Natural killer cell treated with Interleukin-12 subunit alpha and Interleukin-12 subunit beta and Interleukin-15 and Interleukin-18, amount 100 ng/mL, for 72 hours (primary cell): Measurements from ENCODE around the gene ATP2A1. TPM values are rescaled to one million over a fixed set of nuclear protein-coding genes. Genes with fewer than 3 reads are reported as not detected.
"Not testable (repeated sequence)": the region's sequence is repeated elsewhere in the genome, so short reads cannot be mapped to it uniquely, and the experiment has no call there.

Experiments
- ATAC-seq, 2 donors: fragments of 150-1000 bp; cut with Tn5 transposase in 1 of 2; sonication (Bioruptor Pico), chemical (Tn5 transposase) in 1 of 2; 2 replicates each; pipeline ENCODE4 v1.10.0; 2021
- DNase-seq: peaks from one replicate; pipeline ENCODE4 v3.0.0; 2022; ENCODE audit warnings: low spot score
- H3K27ac Mint-ChIP-seq, 2 donors: 1 replicate in 1 of 2; 2 replicates in 1 of 2; pipeline ENCODE4 v1.8.0; 2022; ENCODE audit warnings: mixed read lengths in 2 of 2, mild to moderate bottlenecking in 1 of 2, moderate library complexity in 1 of 2
- H3K27me3 Mint-ChIP-seq, 2 donors: 1 replicate in 1 of 2; 2 replicates in 1 of 2; pipeline ENCODE4 v1.8.0; 2022; ENCODE audit warnings: mixed read lengths in 2 of 2
- H3K36me3 Mint-ChIP-seq: one replicate; pipeline ENCODE4 v1.8.0; 2022; ENCODE audit warnings: mixed read lengths
- H3K4me1 Mint-ChIP-seq, 2 donors: 1 replicate in 1 of 2; 2 replicates in 1 of 2; pipeline ENCODE4 v1.8.0; 2022; ENCODE audit warnings: low read depth in 2 of 2, mixed read lengths in 2 of 2, mild to moderate bottlenecking in 1 of 2
- H3K4me3 Mint-ChIP-seq: one replicate; pipeline ENCODE4 v1.8.0; 2022; ENCODE audit warnings: mixed read lengths
- H3K9me3 Mint-ChIP-seq: 2 replicates; pipeline ENCODE4 v1.8.0; 2022; ENCODE audit warnings: mixed read lengths
- total RNA-seq, 2 donors: library from RNA; stranded (reverse); gene quantifications; one replicate each; pipeline ENCODE4 v1.2.3, GENCODE V29; 2022

ATP2A1 gene
- total RNA-seq, 2 donors from 2014 or later = 1.4 to 5.0 TPM

DNA sequence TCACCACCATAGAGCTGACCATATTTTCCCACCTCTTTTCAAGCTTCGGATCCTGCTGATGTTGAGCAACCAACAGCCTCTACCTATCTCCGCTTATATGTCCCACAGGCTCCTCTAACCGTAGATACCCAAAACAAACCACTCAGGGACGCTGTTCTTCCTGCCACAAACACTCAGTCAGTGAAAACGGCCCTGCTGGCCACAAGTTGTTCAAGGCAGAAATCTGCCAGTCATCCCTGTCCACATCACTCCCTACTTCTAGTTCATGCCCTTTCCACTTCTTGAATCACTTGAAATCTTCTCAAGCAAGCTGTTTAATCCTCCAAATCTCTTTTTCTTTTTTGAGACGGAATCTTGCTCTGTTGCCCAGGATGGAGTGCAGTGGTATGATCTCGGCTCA is 38.8 kb downstream of the ATP2A1 start:
- no peaks in the 10 kb centered on the region for H3K9me3 Mint-ChIP-seq
- no peak overlapping the region for H3K4me3 Mint-ChIP-seq
- peaks cover 19% of the 10 kb centered on the region for H3K36me3 Mint-ChIP-seq
- H3K4me1 Mint-ChIP-seq = peaks cover 4 to 5% of the 10 kb centered on the region in 2 donors
- H3K27ac Mint-ChIP-seq = no peak overlapping the region
- ATAC-seq (no peak), DNase-seq (no peak)
- H3K27me3 Mint-ChIP-seq = no peaks in the 10 kb centered on the region

DNA sequence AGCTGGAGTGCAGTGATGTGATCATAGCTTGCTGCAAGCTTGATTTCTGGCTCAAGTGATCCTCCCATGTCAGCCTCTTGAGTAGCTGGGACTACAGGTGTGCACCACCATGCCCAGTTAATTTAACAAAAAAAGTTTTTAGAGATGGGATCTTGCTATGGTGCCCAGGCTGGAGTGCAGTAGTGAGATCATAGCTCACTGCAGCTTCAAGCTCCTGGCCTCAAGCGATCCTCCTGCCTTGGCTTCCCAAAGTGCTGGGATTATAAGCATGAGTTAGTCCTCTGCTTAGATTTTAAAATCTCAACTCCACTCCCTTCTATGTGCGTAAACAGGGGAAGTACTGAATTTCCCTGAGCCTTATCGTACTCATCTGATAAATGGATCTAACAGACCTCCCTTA is 40.4 kb downstream of the ATP2A1 start:
- Mint-ChIP-seq H3K4me1 (peaks cover 8 to 10% of the 10 kb centered on the region in 2 donors), H3K4me3 (no peak overlapping the region), H3K36me3 (peaks cover 19% of the 10 kb centered on the region), H3K27me3 (no peaks in the 10 kb centered on the region), H3K27ac (no peak overlapping the region), H3K9me3 (no peaks in the 10 kb centered on the region)
- DNase-seq (no peak), ATAC-seq (no peak)

DNA sequence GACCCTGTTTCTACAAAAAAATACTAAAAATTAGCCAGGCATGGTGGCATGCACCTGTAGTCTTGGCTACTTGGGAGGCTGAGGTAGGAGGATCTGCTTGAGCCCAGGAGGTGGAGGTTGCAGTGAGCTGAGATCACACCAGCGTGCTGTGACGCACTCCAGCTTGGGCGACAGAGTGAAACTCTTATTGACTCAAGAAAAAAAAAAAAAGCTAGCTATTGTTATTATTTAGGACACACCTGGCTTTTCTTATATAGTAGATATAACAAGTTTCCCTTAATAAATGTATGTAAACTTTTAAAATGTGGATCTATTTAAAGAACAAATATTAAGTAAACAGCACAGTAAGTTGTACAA is 44.9 kb downstream of the ATP2A1 start:
- Mint-ChIP-seq H3K4me3 (peak overlapping the region; percentile 93), H3K9me3 (no peaks in the 10 kb centered on the region), H3K36me3 (peaks cover 5% of the 10 kb centered on the region)

DNA sequence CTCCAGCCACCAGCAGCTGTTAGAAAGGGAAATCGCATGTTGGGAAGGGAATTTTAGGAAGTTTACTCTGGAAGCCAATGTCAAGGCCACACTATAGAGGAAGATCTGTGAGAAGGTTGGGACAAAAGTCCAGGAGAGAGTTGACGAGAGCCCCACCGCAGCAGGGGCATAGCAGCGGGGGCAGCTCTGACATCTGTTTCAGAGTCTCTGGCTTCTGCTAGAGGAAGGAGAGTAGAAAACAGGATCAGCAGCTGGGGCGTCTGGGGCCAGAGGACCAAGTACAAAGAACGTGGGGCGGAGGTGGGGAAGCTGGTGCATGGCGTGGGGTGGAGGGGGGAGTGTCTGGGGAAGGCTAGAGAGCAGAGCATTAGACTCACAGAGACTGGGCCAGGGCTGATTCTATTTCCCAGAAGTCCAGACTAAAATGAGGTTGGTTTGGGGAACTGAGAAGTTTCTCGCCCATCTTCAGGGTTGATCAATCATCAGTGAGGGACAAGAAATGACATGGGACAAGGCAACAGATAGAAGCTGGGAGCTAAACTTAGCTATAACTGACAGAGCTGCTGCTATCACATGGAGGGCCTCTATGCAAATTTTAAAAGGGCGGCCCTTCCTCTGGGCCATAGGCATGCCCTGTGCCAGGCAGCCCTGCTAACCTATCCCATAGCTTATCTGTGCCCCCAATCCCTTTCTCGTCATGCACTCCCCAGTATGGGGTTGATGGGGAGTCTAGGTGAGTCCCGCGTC is 45.5 kb downstream of the ATP2A1 start:
- H3K9me3 Mint-ChIP-seq = no peaks in the 10 kb centered on the region
- H3K27me3 Mint-ChIP-seq = no peaks in the 10 kb centered on the region
- H3K4me1 Mint-ChIP-seq = peaks cover 29 to 32% of the 10 kb centered on the region in 2 donors
- peak overlapping the region; percentile 93 for H3K4me3 Mint-ChIP-seq
- peak overlapping the region; percentile 98 for H3K27ac Mint-ChIP-seq
- ATAC-seq = no peak
- peaks cover 5% of the 10 kb centered on the region for H3K36me3 Mint-ChIP-seq
- DNase-seq = no peak

More for the DNA sequence above, 44.9 kb downstream of the ATP2A1 start:
- no peak for DNase-seq
- ATAC-seq = no peak
- peaks cover 29 to 32% of the 10 kb centered on the region in 2 donors for H3K4me1 Mint-ChIP-seq
- H3K27me3 Mint-ChIP-seq = no peaks in the 10 kb centered on the region
- H3K27ac Mint-ChIP-seq = peak overlapping the region; percentile 98

DNA sequence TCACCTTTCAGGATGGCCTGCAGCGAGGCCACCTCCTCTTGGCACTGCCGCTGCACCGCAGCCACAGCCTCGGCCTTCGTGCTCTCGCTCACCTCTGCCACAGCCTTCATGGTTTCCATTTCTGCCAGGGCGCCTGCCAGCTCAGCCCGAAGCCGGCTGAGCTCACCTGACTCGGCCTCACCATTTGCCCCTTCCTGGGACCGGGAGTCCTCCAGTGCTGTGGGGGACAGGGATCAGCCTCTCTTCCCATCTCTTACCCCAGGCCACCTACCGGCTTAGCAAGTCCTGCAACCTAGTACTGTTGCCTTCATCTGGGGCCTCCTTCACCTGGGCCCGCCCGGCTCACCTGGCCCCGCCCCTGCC is 46.1 kb downstream of the ATP2A1 start:
- no peaks in the 10 kb centered on the region for H3K27me3 Mint-ChIP-seq
- no peaks in the 10 kb centered on the region for H3K9me3 Mint-ChIP-seq
- ATAC-seq = no peak
- peaks cover 5% of the 10 kb centered on the region for H3K36me3 Mint-ChIP-seq
- H3K4me1 Mint-ChIP-seq = peaks cover 29 to 32% of the 10 kb centered on the region in 2 donors
- H3K27ac Mint-ChIP-seq = peak overlapping the region; percentile 98
- DNase-seq = no peak
- peak overlapping the region; percentile 93 for H3K4me3 Mint-ChIP-seq

DNA sequence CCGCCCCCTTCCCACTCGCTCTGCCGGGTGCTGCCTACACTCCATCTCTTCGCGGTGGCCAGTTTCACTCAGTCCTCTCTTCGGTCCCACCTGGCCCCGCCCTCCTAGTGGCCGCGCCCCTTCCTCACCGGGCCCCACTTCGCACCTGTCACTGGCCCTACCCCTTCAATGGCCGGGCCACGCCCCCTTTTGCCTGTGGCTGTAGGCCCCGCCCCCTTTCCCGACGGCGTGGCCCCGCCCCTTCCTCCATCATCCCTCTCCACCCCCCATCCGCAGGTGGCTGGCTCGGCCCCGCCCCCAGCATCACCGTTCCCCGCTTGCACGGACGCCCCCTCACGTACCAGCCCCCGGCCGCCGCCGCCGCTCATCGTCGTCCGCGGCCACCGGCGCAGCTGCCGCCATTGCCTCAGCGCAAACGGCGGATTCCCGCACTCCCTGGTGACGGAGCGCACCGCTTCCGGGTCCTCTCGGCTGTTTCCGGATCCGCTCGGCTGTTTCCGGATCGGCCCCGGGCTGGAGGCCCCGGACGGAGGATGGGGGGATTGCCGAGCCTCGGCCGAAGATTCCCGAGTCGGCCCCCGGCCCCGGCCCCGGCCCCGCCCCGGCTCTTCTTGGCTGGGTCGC is 46.6 kb downstream of the ATP2A1 start, which contains the start of gene RABEP2:
Gene RABEP2, minus strand, starts transcription at position 477 of the 624 bp plus-strand sequence. Its CDS starts 75 bp downstream, at position 402.
- H3K9me3 Mint-ChIP-seq = no peaks in the 10 kb centered on the region
- peak within 1 kb of the TSS; percentile 98 for H3K27ac Mint-ChIP-seq
- peaks cover 5% of the 10 kb centered on the region for H3K36me3 Mint-ChIP-seq
- DNase-seq = peak; percentile 93
- ATAC-seq = peak; percentile 92
- no peaks in the 10 kb centered on the region for H3K27me3 Mint-ChIP-seq
- peak within 1 kb of the TSS; percentile 93 for H3K4me3 Mint-ChIP-seq
- H3K4me1 Mint-ChIP-seq = peaks cover 29 to 32% of the 10 kb centered on the region in 2 donors

DNA sequence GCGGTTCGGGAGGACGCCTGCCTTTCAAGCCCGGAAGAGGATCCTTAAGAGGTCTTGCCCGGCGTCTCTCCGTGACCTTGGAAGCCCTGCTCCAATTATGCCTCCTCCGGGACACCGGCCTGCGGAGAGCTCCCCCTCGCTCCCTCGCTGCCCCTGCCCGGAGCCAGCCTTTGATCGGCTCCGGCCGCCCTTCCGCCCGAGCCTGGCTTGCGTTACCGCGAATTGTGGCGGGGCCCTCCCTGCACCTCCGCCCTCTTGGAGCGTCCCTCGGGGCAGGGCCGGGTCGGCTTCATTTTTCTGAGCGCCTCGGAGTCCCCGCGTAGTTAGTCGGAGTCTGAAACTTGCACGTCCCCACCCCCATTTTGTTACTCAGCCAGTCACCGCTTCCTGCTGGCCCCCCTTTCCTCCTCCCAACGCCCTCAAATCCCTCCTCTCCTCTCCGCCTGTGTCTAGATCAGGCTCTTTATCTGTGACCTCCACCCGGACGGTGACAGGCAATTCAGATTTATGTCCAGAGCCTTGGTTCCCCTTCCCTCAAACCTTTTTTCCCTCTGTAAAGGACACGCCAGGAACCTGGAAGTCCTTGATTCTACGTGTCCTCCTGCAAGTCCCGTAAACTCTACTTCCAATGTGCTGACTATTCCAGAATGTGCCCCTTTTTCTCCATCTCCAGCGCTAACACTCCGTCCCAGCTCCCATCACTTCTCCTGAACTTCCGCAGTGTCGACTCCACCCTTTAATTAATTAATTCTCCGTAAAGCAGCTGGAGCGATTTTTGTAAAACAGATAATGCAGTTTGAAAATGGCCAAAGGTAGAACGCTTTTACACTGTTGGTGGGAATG is 47.3 kb downstream of the ATP2A1 start:
- ATAC-seq = peak; percentile 86 to 90
- DNase-seq = peak; percentile 97
- peaks cover 34 to 38% of the 10 kb centered on the region in 2 donors for H3K4me1 Mint-ChIP-seq
- H3K4me3 Mint-ChIP-seq = peak overlapping the region; percentile 93
- peak overlapping the region; percentile 98 for H3K27ac Mint-ChIP-seq
- H3K27me3 Mint-ChIP-seq = no peaks in the 10 kb centered on the region
- no peaks in the 10 kb centered on the region for H3K9me3 Mint-ChIP-seq
- peaks cover 5% of the 10 kb centered on the region for H3K36me3 Mint-ChIP-seq

DNA sequence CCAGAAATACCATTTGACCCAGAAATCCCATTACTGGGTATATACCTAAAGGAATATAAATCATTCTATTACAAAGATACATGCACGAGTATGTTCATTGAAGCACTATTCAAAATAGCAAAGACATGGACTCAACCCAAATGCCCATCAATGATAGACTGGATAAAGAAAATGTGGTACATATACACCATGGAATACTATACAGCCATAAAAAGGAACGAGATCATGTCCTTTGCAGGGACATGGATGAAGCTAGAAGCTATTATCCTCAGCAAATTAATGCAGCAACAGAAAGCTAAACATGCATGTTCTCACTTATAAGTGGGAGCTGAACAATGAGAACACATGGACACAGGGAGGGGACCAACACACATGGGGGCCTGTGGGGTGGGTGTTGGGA is 48.0 kb downstream of the ATP2A1 start:
- H3K36me3 Mint-ChIP-seq, H3K9me3 Mint-ChIP-seq, ATAC-seq, DNase-seq, H3K27me3 Mint-ChIP-seq: not testable (repeated sequence)
- H3K27ac Mint-ChIP-seq = peak overlapping the region; percentile 98
- H3K4me1 Mint-ChIP-seq = peaks cover 35 to 39% of the 10 kb centered on the region in 2 donors
- H3K4me3 Mint-ChIP-seq = peak overlapping the region; percentile 93

DNA sequence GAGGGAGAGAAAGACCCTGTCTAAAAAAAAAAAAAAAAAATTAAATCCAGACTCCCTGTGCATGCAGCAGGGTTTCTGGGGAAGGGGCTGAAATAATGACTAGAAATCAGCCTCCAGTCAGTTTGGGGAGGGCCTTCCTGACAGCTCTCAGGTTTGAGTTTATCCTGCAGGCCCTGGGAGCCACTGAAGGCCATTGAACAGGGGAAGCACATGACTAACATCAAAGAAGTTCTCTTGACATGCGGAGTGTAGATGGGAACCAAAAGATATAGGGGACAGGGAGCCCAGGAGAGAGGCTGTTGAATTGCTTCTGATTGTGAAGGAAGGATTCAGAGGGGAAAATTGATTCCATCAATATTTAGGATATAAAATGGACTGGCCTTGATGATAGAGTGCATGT is 49.5 kb downstream of the ATP2A1 start:
- H3K27ac Mint-ChIP-seq = no peak overlapping the region
- peaks cover 34 to 37% of the 10 kb centered on the region in 2 donors for H3K4me1 Mint-ChIP-seq
- H3K36me3 Mint-ChIP-seq = no peaks in the 10 kb centered on the region

DNA sequence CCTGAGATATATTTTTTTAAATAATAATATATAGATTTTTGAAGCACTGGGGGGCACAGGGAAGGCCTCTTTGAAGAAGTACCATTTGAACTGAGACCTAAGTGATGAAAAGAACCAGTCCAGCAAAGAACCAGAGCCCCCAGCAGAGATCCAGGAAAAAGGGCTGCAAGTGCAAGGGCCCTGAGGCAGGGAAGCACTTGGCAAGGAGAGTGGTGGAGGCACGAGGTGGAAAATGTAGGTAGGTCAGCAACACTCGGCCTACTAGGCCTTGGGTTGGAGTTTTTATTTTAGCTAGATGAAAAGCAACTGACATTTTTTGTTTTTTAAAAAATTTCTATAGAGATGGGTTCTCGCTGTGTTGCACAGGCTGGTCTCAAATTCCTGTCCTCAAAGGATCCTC is 51.9 kb downstream of the ATP2A1 start:
- Mint-ChIP-seq H3K4me1 (peaks cover 24 to 31% of the 10 kb centered on the region in 2 donors), H3K36me3 (no peaks in the 10 kb centered on the region), H3K27me3 (no peaks in the 10 kb centered on the region), H3K27ac (peak overlapping the region; percentile 89 to 95), H3K9me3 (no peaks in the 10 kb centered on the region), H3K4me3 (no peak overlapping the region)
- no peak for ATAC-seq
- DNase-seq = no peak

More for the DNA sequence above, 49.5 kb downstream of the ATP2A1 start:
- Mint-ChIP-seq H3K27me3 (no peaks in the 10 kb centered on the region), H3K9me3 (no peaks in the 10 kb centered on the region), H3K4me3 (no peak overlapping the region)
- DNase-seq (no peak), ATAC-seq (no peak)

DNA sequence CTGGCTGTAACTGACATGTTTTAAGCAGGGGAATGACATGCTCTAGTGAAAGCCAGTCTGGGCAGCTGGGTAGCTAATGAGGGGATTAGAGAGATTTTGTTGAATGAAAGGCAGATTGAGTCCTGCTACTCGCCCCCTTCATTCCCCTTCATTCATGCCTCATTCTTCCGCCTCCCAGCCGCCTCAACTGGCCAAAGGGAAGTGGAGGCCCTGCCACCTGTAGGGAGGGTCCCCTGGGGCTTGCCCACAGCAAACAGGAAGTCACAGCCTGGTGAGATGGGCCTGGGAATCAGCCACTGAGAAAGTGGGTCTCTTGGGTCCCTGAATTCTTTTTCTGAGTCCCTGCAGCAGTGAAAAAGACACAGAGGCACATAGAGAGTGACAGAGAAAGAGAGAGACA is 52.4 kb downstream of the ATP2A1 start:
- H3K4me3 Mint-ChIP-seq = peak overlapping the region; percentile 54
- ATAC-seq = peak; percentile 71 to 84

DNA sequence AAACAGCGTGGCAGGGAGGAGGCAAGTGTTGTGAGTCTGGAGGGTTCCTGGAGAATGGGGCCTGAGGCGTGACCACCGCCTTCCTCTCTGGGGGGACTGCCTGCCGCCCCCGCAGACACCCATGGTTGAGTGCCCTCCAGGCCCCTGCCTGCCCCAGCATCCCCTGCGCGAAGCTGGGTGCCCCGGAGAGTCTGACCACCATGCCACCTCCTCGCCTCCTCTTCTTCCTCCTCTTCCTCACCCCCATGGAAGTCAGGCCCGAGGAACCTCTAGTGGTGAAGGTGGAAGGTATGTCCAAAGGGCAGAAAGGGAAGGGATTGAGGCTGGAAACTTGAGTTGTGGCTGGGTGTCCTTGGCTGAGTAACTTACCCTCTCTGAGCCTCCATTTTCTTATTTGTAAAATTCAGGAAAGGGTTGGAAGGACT is 53.5 kb downstream of the ATP2A1 start, which contains the start of gene CD19:
Gene CD19, plus strand, starts transcription at position 171 of the 425 bp plus-strand sequence. Its CDS starts 30 bp downstream, at position 201.
- peaks cover 25 to 32% of the 10 kb centered on the region in 2 donors for H3K4me1 Mint-ChIP-seq
- peak within 1 kb of the TSS; percentile 54 for H3K4me3 Mint-ChIP-seq

More for the DNA sequence above, 52.4 kb downstream of the ATP2A1 start:
- Mint-ChIP-seq H3K9me3 (no peaks in the 10 kb centered on the region), H3K27me3 (no peaks in the 10 kb centered on the region), H3K36me3 (no peaks in the 10 kb centered on the region), H3K4me1 (peaks cover 22 to 32% of the 10 kb centered on the region in 2 donors), H3K27ac (peak overlapping the region; percentile 89 to 95)
- peak; percentile 74 for DNase-seq

DNA sequence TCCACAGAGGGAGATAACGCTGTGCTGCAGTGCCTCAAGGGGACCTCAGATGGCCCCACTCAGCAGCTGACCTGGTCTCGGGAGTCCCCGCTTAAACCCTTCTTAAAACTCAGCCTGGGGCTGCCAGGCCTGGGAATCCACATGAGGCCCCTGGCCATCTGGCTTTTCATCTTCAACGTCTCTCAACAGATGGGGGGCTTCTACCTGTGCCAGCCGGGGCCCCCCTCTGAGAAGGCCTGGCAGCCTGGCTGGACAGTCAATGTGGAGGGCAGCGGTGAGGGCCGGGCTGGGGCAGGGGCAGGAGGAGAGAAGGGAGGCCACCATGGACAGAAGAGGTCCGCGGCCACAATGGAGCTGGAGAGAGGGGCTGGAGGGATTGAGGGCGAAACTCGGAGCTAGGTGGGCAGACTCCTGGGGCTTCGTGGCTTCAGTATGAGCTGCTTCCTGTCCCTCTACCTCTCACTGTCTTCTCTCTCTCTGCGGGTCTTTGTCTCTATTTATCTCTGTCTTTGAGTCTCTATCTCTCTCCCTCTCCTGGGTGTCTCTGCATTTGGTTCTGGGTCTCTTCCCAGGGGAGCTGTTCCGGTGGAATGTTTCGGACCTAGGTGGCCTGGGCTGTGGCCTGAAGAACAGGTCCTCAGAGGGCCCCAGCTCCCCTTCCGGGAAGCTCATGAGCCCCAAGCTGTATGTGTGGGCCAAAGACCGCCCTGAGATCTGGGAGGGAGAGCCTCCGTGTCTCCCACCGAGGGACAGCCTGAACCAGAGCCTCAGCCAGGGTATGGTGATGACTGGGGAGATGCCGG is 54.3 kb downstream of the ATP2A1 start:
- H3K9me3 Mint-ChIP-seq = no peaks in the 10 kb centered on the region
- H3K27me3 Mint-ChIP-seq = no peaks in the 10 kb centered on the region
- H3K4me1 Mint-ChIP-seq = peaks cover 26 to 33% of the 10 kb centered on the region in 2 donors
- ATAC-seq (no peak), DNase-seq (no peak)
- H3K36me3 Mint-ChIP-seq = no peaks in the 10 kb centered on the region
- peak overlapping the region in 1 of 2 donors; percentile 95 for H3K27ac Mint-ChIP-seq
- H3K4me3 Mint-ChIP-seq = no peak overlapping the region

More for the DNA sequence above, 53.5 kb downstream of the ATP2A1 start, which contains the start of gene CD19:
- ATAC-seq = no peak
- H3K27me3 Mint-ChIP-seq = no peaks in the 10 kb centered on the region
- no peak for DNase-seq
- H3K27ac Mint-ChIP-seq = peak within 1 kb of the TSS; percentile 89 to 95
- H3K9me3 Mint-ChIP-seq = no peaks in the 10 kb centered on the region
- H3K36me3 Mint-ChIP-seq = no peaks in the 10 kb centered on the region
